Mononuclear cell (primary cell): ENCODE results near the gene GDF15. TPM values are rescaled to one million over a fixed set of nuclear protein-coding genes. Genes with fewer than 3 reads are reported as not detected.
A peak's percentile ranks its signal among the peaks of the same experiment; 100 is the strongest.
"Not testable (repeated sequence)": the region's sequence is repeated elsewhere in the genome, so short reads cannot be mapped to it uniquely, and the experiment has no call there.

ENCODE experiments used
- H3K27me3 ChIP-seq: 2 replicates; pipeline ENCODE4 v1.6.0; 2011; ENCODE audit warnings: low read length, control low read depth; ENCODE audit not compliant: insufficient read depth
- H3K4me1 ChIP-seq: 2 replicates; pipeline ENCODE4 v1.5.1; 2011; ENCODE audit warnings: mild to moderate bottlenecking, low read length, control low read depth; ENCODE audit not compliant: insufficient read depth
- H3K4me3 ChIP-seq: 2 replicates; pipeline ENCODE4 v1.5.1; 2011; ENCODE audit warnings: mild to moderate bottlenecking, low read length, moderate library complexity
- H3K9me3 ChIP-seq: 2 replicates; pipeline ENCODE4 v1.5.1; 2011; ENCODE audit warnings: low read depth, mild to moderate bottlenecking, control low read depth, low read length
- total RNA-seq: library from RNA; depleted of rRNA; stranded (reverse); fragments of >200 nt; gene quantifications from one replicate; pipeline ENCODE4 v1.2.3, GENCODE V29; 2012

The GDF15 gene
- not detected for total RNA-seq

GRCh38 chr19:18385675-18386542, at the start of gene GDF15:
GDF15 (plus strand) TSS chr19:18386158; CDS start chr19:18386190, 32 bp downstream.
- H3K4me3 ChIP-seq, result no peak within 1 kb of the TSS
- peaks cover 45% of the 10 kb centered on the region for H3K4me1 ChIP-seq
- no peaks in the 10 kb centered on the region for H3K9me3 ChIP-seq
- H3K27me3 ChIP-seq, result peaks cover 12% of the 10 kb centered on the region

GRCh38 chr19:18338541-18338940, 47.4 kb upstream of the GDF15 start:
- Histone ChIP-seq H3K4me1 (peaks cover 35% of the 10 kb centered on the region), H3K9me3 (no peaks in the 10 kb centered on the region), H3K27me3 (no peaks in the 10 kb centered on the region), H3K4me3 (no peak overlapping the region)

- peak overlapping the region; percentile 68 for H3K4me3 ChIP-seq
- no peaks in the 10 kb centered on the region for H3K9me3 ChIP-seq
- no peaks in the 10 kb centered on the region for H3K27me3 ChIP-seq
- H3K4me1 ChIP-seq, result peaks cover 35% of the 10 kb centered on the region
These were observed 46.2 kb upstream of the GDF15 start for GRCh38 chr19:18339723-18340122.

- no peaks in the 10 kb centered on the region for H3K27me3 ChIP-seq
- peaks cover 35% of the 10 kb centered on the region for H3K4me1 ChIP-seq
- H3K4me3 ChIP-seq, result peak within 1 kb of the TSS; percentile 68
- no peaks in the 10 kb centered on the region for H3K9me3 ChIP-seq
These were observed 45.6 kb upstream of the GDF15 start, which contains the start of gene PGPEP1 for GRCh38 chr19:18340190-18340989. PGPEP1 (plus strand) TSS chr19:18340598; CDS start chr19:18340682, 84 bp downstream.

- Histone ChIP-seq H3K4me3 (peak overlapping the region; percentile 68), H3K27me3 (no peaks in the 10 kb centered on the region), H3K9me3 (no peaks in the 10 kb centered on the region), H3K4me1 (peaks cover 35% of the 10 kb centered on the region)
These were observed 44.7 kb upstream of the GDF15 start for GRCh38 chr19:18340990-18341868.

GRCh38 chr19:18342090-18342632, 43.8 kb upstream of the GDF15 start:
- Histone ChIP-seq H3K27me3 (no peaks in the 10 kb centered on the region), H3K9me3 (no peaks in the 10 kb centered on the region), H3K4me3 (no peak overlapping the region), H3K4me1 (peaks cover 31% of the 10 kb centered on the region)

- Histone ChIP-seq H3K27me3 (no peaks in the 10 kb centered on the region), H3K9me3 (no peaks in the 10 kb centered on the region), H3K4me3 (no peak overlapping the region), H3K4me1 (peaks cover 21% of the 10 kb centered on the region)
These were observed 41.4 kb upstream of the GDF15 start for GRCh38 chr19:18344582-18344950.

- no peak overlapping the region for H3K4me3 ChIP-seq
- H3K4me1 ChIP-seq, result peaks cover 14% of the 10 kb centered on the region
These were observed 40.7 kb upstream of the GDF15 start for GRCh38 chr19:18345296-18345695.

GRCh38 chr19:18346091-18346490, 39.9 kb upstream of the GDF15 start:
- Histone ChIP-seq H3K9me3 (no peaks in the 10 kb centered on the region), H3K4me3 (no peak overlapping the region), H3K27me3 (no peaks in the 10 kb centered on the region)

More at GRCh38 chr19:18345296-18345695, 40.7 kb upstream of the GDF15 start:
- Histone ChIP-seq H3K27me3 (no peaks in the 10 kb centered on the region), H3K9me3 (no peaks in the 10 kb centered on the region)

GRCh38 chr19:18348171-18348570, 37.8 kb upstream of the GDF15 start:
- H3K4me3 ChIP-seq, result no peak overlapping the region
- no peaks in the 10 kb centered on the region for H3K27me3 ChIP-seq
- no peaks in the 10 kb centered on the region for H3K9me3 ChIP-seq
- H3K4me1 ChIP-seq, result no peaks in the 10 kb centered on the region

More at GRCh38 chr19:18346091-18346490, 39.9 kb upstream of the GDF15 start:
- peaks cover 13% of the 10 kb centered on the region for H3K4me1 ChIP-seq

GRCh38 chr19:18348818-18349339, 37.1 kb upstream of the GDF15 start:
- not testable (repeated sequence) for H3K4me1 ChIP-seq, H3K27me3 ChIP-seq, H3K9me3 ChIP-seq, H3K4me3 ChIP-seq

- no peak overlapping the region for H3K4me3 ChIP-seq
- no peaks in the 10 kb centered on the region for H3K4me1 ChIP-seq
- H3K27me3 ChIP-seq, result no peaks in the 10 kb centered on the region
- H3K9me3 ChIP-seq, result no peaks in the 10 kb centered on the region
These were observed 36.3 kb upstream of the GDF15 start for GRCh38 chr19:18349524-18350128.

GRCh38 chr19:18350490-18350889, 35.5 kb upstream of the GDF15 start:
- no peaks in the 10 kb centered on the region for H3K9me3 ChIP-seq
- H3K27me3 ChIP-seq, result no peaks in the 10 kb centered on the region
- H3K4me1 ChIP-seq, result no peaks in the 10 kb centered on the region
- no peak overlapping the region for H3K4me3 ChIP-seq

GRCh38 chr19:18351544-18351943, 34.4 kb upstream of the GDF15 start:
- Histone ChIP-seq H3K4me1 (no peaks in the 10 kb centered on the region), H3K9me3 (no peaks in the 10 kb centered on the region), H3K27me3 (no peaks in the 10 kb centered on the region), H3K4me3 (no peak overlapping the region)
